Activated CD8-positive, alpha-beta T cell treated with anti-CD3 and anti-CD28 coated beads for 36 hours (primary cell): ENCODE measurements around the gene PDLIM7. TPM values are rescaled to one million over a fixed set of nuclear protein-coding genes. Genes with fewer than 3 reads are reported as not detected.
A peak's percentile ranks its signal among the peaks of the same experiment; 100 is the strongest.

Source experiments
- ATAC-seq: fragments of 200-7000 bp; cut with Tn5 transposase; one replicate; pipeline ENCODE4 v1.10.0; 2021; ENCODE audit warnings: mild to moderate bottlenecking, moderate library complexity
- CTCF ChIA-PET: fragments of 350-600 bp; sonication (Branson Sonifier 250); formaldehyde crosslinking; loops from one replicate; lab custom pipeline; 2021; ENCODE audit warnings: antibody characterized with exemption; lab: Charles Lee
- POLR2A ChIA-PET: fragments of 350-600 bp; sonication (Branson Sonifier 250); formaldehyde crosslinking; loops from one replicate; lab custom pipeline; 2021; ENCODE audit warnings: antibody characterized with exemption; lab: Charles Lee
- DNase-seq: peaks from one replicate; pipeline ENCODE4 v3.0.0-alpha.2; 2020
- H3K27ac Mint-ChIP-seq: one replicate; pipeline ENCODE4 v1.8.0; 2021; ENCODE audit warnings: mild to moderate bottlenecking, mixed read lengths
- H3K27me3 Mint-ChIP-seq: one replicate; pipeline ENCODE4 v1.8.0; 2021; ENCODE audit warnings: mixed read lengths
- H3K36me3 Mint-ChIP-seq: one replicate; pipeline ENCODE4 v1.8.0; 2021; ENCODE audit warnings: low read depth, mixed read lengths
- H3K4me1 Mint-ChIP-seq: one replicate; pipeline ENCODE4 v1.8.0; 2021; ENCODE audit warnings: low read depth, mixed read lengths
- H3K4me3 Mint-ChIP-seq: one replicate; pipeline ENCODE4 v1.8.0; 2021; ENCODE audit warnings: mild to moderate bottlenecking, moderate library complexity, mixed read lengths
- H3K9me3 Mint-ChIP-seq: one replicate; pipeline ENCODE4 v1.8.0; 2021; ENCODE audit warnings: mixed read lengths
- intact Hi-C: fragments of 100-400 bp; cut with micrococcal nuclease; formaldehyde crosslinking; loops from one replicate; pipeline ENCODE4 v1.10.0; 2022
- total RNA-seq, 2 experiments: library from RNA; stranded (reverse); gene quantifications; one replicate each; pipeline ENCODE4 v1.2.3, GENCODE V29; 2021
- TF ChIP-seq, protein P1 (sequence below): fragments of 200-600 bp; IDR thresholded peaks from one replicate; pipeline ENCODE4 v1.8.0; 2022; ENCODE audit warnings: antibody characterized with exemption, mild to moderate bottlenecking

The PDLIM7 gene
- total RNA-seq, 2 experiments from 2014 or later, result 68.4 to 73.0 TPM

DNA sequence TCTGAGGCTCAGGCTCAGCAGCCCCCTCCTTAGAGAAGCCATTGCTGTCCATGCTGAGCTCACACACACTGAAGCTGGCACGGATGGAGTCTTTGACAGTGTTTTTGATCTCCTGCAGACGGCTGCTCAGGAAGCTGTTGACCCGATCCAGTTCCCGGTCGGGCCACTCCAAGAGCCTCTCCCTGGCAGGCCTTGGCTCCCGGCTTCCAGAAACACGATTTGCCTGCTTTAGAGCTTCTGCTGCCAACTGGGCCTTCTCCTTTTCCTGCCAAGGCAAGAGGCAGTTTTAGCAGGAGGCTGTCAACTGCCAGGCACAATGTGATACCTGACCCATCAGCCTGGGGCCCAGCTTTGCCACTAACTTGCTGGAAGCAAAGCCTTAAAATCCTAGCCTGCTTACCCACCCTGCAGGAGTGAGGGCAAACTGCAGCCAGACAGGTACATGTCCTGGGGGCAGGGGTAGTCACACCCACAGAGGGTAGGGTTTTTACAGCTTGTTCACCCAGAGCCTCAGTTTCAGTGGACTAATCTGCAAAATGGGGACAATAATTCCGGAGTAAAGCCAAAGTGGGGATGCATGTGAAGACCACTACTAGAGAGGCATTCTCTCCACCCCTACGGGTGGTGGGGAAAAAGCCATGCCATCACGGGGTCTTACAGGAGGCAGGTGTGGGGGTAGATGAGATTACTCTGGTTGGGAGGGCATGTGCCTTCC, 27.7 kb upstream of the PDLIM7 start:
- no peak for DNase-seq
- intact Hi-C loops, result no loop called here
- Mint-ChIP-seq H3K4me3 (no peak overlapping the region), H3K9me3 (no peaks in the 10 kb centered on the region), H3K36me3 (peaks cover 8% of the 10 kb centered on the region), H3K4me1 (peaks cover 16% of the 10 kb centered on the region), H3K27me3 (no peaks in the 10 kb centered on the region), H3K27ac (no peak overlapping the region)
- ATAC-seq, result no peak
- POLR2A ChIA-PET, result interaction anchor here (1.3 kb wide), 1 partner anchor 10 kb away, joined by 3 read pairs; no protein-coding TSS in a partner anchor
- CTCF ChIA-PET, result no interaction called here
- TF ChIP-seq, protein P1, sequence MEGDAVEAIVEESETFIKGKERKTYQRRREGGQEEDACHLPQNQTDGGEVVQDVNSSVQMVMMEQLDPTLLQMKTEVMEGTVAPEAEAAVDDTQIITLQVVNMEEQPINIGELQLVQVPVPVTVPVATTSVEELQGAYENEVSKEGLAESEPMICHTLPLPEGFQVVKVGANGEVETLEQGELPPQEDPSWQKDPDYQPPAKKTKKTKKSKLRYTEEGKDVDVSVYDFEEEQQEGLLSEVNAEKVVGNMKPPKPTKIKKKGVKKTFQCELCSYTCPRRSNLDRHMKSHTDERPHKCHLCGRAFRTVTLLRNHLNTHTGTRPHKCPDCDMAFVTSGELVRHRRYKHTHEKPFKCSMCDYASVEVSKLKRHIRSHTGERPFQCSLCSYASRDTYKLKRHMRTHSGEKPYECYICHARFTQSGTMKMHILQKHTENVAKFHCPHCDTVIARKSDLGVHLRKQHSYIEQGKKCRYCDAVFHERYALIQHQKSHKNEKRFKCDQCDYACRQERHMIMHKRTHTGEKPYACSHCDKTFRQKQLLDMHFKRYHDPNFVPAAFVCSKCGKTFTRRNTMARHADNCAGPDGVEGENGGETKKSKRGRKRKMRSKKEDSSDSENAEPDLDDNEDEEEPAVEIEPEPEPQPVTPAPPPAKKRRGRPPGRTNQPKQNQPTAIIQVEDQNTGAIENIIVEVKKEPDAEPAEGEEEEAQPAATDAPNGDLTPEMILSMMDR, result no peak

DNA sequence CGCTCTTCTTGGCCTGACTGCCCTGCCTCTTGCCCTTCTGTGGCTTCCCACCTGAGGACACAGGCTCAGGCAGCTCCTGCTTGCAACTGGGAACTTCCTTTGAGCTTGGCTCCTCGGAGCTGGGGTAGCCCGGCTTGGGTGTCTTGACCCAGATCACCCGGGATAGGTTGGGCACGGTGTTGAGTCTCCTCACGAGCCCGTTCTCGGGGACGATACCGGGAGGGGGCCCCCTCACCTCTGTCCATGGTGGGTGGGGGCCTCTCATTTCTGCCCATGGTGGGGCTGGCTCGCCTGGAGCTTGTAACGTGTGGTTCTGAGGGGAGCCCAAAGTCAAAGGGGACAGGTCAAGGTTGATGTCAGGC, 27.1 kb upstream of the PDLIM7 start:
- DNase-seq, result no peak
- H3K27me3 Mint-ChIP-seq, result no peaks in the 10 kb centered on the region

DNA sequence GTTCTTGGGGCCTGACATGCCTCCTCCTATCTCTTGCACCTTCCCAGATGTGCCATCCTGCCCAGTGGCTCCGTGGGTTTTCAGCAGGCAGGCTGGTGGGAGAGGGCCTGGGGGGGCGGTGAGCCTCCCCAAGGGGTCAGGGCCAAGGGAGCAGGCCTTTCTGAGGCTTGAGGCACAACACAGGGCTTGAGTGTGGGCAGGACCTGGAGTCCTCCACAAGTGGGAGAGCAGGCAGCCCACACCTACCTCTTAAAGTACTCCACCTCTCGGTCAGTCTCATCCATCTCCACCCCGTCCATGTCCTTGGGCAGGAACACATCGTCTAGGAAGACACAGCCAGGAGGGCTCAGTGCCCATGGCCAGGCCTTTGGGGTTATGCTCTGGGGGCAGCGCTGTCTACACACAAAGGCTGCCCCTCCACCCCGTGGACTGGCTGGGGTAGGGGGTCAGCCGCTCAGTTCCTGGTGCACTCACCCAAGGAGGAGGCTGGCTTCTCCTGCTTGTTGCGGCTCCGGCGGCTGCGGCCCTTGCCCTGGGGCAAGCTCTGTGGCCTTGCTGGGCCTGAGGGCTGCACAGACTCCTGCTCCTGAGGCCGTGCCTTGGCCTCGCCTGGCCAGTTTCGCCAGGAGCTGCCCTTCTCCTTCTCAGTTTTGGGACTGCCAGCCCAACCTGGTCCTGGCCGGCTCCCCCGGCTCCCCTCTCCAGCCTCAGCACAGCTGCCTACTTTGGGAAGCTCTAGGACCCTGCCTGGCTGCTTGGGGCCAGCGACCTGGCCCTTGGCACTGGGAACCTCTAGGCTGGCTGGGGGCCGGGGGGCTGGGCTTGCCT, 26.5 kb upstream of the PDLIM7 start:
- Mint-ChIP-seq H3K36me3 (peaks cover 14% of the 10 kb centered on the region), H3K27ac (no peak overlapping the region), H3K9me3 (no peaks in the 10 kb centered on the region), H3K4me3 (no peak overlapping the region), H3K4me1 (peaks cover 26% of the 10 kb centered on the region), H3K27me3 (no peaks in the 10 kb centered on the region)
- intact Hi-C loops, result no loop called here
- TF ChIP-seq, protein P1, result no peak
- POLR2A ChIA-PET, result interaction anchor here (1.3 kb wide), 1 partner anchor 9 kb away, joined by 3 read pairs; no protein-coding TSS in a partner anchor
- CTCF ChIA-PET, result no interaction called here
- no peak for ATAC-seq
- DNase-seq, result no peak

More for the DNA sequence above, 27.1 kb upstream of the PDLIM7 start:
- no peak overlapping the region for H3K4me3 Mint-ChIP-seq
- intact Hi-C loops, result no loop called here
- ChIA-PET CTCF (no interaction called here), POLR2A (interaction anchor here (1.3 kb wide), 1 partner anchor 9 kb away, joined by 3 read pairs; no protein-coding TSS in a partner anchor)
- H3K4me1 Mint-ChIP-seq, result peaks cover 20% of the 10 kb centered on the region
- no peaks in the 10 kb centered on the region for H3K9me3 Mint-ChIP-seq
- TF ChIP-seq, protein P1, result no peak
- H3K27ac Mint-ChIP-seq, result no peak overlapping the region
- no peak for ATAC-seq
- peaks cover 10% of the 10 kb centered on the region for H3K36me3 Mint-ChIP-seq

DNA sequence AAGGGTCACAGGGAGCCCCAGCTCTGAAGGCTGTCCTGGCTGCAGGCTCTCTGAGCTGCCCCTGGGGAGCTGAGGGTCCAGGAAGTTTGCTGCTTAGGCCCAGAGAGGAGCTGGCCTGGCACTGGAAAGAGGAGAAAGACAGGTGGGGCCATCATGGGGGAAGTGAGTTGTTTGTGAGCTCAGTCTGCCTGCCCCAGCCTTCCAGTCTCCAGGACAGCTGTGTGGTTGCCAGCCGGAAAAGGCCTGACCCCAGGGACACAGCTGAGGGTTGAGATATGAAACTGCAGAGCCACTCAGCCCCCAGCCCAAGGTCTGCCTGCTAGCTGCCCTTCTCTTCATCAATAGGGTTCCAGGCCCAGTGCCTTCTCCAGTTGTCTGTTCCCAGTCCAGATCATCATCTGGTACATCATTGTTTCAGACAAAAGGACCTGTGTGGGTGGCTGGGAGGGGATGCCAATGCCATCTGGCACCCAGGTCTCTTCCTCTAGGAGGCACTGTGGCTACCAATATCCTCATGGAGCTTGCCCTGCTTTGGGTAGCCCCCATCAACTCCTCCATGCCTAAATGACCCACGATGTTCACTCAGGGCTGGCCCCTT, 23.6 kb upstream of the PDLIM7 start:
- H3K27ac Mint-ChIP-seq, result peak overlapping the region; percentile 78
- ChIA-PET POLR2A (interaction anchor here (0.6 to 1.8 kb wide), 3 partner anchors 11 to 79 kb away, joined by 3 to 5 read pairs (median 3); no protein-coding TSS in a partner anchor), CTCF (interaction anchor here (0.7 to 2.2 kb wide), 4 partner anchors 10 to 131 kb away, joined by 3 to 7 read pairs (median 4); no protein-coding TSS in a partner anchor)
- H3K9me3 Mint-ChIP-seq, result no peaks in the 10 kb centered on the region
- H3K4me3 Mint-ChIP-seq, result no peak overlapping the region
- H3K36me3 Mint-ChIP-seq, result peaks cover 28% of the 10 kb centered on the region
- intact Hi-C loops, result no loop called here
- ATAC-seq (no peak), DNase-seq (no peak)
- peaks cover 28% of the 10 kb centered on the region for H3K4me1 Mint-ChIP-seq
- H3K27me3 Mint-ChIP-seq, result no peaks in the 10 kb centered on the region
- TF ChIP-seq, protein P1, result no peak
